ENCODE data around the gene SOCS1.

SOCS1 gene

DNA sequence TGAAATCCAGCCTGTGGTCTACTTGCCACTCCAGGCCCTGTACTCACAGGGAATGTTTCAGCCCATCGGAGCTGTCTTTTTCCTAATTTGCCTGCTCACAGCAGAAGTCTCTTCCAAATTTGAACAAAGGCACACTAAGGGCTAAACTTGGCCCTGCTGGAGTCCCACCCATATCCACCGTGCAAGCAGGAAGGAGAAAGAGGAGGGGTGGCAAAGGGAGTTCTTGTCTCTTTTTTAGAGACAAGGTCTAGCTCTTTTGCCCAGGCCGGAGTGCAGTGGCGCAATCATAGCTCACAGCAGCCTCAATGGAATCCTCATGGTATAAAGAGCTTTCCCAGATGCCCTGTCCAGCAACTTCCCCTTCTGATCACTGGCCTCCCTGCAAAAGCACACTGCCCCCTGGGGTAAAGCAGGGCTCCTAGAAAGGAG, 27.8 kb upstream of the SOCS1 start:
- no peak for DNase-seq

- DNase-seq: no peak
Observed at GRCh38 chr16:11280616-11281522, 24.9 kb upstream of the SOCS1 start, which contains the start of gene PRM1. Gene PRM1 (minus strand): TSS chr16:11281330. CDS start chr16:11281238, 92 bp downstream.

DNA sequence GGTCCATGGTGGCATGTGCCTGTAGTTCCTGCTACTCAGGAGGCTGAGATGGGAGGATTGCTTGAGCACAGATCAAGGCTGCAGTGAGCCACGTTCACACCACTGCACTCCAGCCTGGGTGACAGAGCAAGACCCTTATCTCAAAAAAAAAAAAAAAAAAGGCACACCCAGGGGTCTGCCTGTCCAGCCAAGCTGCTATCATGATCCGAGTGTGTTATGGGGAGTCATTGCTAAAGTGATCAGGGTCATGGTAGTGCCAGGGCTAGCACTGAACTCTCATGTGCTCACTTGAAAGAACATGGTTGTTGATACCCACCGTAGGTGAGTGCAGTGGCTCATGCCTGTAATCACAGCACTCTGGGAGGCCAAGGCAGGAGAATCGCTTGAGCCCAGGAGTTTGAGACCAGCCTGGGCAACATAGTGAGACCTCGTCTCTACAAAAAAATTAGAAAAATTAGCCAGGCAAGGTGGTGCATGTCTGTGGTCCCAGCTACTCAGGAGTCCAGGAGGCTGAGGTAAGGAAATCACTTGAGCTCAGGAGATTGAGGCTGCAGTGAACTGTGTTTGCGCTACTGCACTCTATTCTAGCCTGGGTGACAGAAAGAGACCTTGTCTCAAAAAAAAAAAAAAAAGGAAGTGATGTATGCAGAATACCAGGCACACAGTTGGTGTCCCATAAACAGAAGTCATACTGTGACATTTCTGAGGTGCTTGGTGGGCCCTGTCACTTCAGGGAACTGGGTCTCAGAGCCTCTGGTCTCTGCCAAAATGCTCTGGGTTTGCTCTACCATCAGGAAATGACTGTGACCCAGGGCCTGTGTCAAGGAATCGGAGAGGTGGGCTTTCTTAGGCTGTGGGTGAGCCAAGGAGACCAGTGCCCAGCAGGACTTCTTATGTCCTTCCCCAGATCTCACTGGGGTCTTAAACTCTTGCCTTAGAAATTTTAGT, 23.0 kb upstream of the SOCS1 start:
- no peak for DNase-seq

DNA sequence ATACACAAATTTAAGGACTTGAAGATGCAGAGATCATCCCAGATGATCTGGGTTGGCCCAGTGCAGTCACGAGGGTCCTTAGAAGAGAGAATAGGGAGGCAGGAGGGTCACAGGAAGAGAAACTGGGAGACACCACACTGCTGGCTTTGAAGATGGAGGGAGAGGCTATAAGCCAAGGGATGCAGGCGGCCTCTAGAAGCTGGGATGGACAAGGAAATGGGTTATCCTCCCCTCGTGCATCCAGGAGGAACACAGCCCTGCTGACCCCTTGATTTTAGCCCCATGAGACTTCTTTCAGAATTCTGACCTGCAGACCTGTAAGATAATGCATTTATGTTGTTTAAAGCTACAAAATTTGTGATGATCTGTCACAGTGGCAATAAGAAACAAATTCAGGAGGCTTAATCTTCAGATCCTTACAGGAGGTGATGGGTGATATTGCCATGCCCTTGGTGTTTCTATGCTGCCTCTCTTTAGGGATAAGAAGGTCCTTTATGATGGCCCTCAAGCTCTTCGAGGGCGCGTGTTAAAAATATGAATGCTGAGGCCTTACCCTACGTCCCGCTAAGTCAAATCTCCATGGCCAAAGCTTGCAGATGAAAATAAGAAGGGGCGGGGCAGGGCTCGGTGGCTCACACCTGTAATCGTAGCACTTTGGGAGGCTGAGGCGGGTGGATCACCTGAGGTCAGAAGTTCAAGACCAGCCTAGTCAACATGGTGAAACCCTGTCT, 21.8 kb upstream of the SOCS1 start:
- DNase-seq: no peak

DNA sequence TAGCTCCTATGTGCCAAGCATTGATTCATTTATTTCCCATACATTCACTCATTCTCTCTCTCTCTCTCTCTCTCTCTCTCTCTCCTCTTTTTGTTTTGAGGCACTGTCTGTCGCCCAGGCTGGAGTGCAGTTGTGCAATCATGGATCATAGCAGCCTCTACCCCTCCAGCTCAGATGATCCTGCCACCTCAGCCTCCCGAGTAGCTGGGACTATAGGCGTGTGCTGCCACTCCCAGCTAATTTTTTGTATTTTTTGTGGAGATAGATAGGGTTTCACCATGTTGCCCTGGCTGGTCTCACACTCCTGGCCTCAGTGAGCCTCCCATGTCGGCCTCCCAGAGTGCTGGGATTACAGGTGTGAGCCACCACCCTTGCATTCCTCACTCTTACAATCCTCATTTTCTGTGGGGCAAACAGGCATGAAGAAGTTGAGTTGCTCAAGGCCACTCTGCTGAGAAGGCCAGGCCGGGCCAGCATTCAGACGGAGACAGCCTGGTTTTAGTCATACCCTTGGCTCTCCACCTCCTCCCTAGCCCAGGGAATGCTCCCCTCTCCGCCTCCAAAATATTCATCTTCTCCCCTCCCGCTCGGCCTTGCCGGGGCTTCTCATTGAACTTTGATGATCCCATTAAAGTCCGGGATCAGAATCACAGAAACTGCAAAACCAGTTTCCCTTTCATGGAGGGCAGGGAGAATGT, 21.0 kb upstream of the SOCS1 start:
- no peak for DNase-seq

- no peak for DNase-seq
Observed at GRCh38 chr16:11276143-11276895, 20.3 kb upstream of the SOCS1 start, which contains the start of gene PRM2. Gene PRM2 (minus strand): TSS chr16:11276480. CDS start chr16:11276370, 110 bp downstream.

GRCh38 chr16:11274964-11275363, 19.0 kb upstream of the SOCS1 start:
- DNase-seq: no peak

DNA sequence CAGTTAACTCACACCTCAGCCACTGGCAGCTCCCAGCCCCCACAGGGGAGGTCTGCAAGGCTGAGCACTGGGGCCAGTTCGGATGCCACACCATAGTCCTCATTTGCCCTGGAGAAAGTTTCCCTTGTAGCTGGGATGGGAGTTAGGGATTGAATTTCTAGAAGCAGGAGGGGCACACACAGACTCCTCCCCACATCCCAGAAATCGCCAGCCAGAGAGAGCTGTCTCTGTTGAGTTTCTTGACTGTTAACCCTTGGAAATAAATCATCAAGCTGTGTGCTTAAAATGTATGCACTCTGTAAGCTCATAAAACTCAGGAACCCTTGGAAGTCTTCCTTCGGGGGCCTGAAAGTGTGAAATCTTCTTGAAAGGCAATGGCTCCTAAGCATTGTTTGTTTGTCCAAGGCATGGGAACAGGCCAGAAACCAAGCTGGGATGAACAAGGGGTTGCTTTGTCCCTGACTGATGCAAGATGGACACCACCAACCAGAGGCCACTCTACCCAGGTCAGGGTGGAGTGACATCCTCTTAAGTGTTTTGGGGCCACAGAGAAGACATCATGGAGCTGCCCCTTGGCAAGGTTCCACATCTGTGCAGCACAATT, 17.8 kb upstream of the SOCS1 start:
- DNase-seq: no peak

GRCh38 chr16:11272921-11273720, 17.1 kb upstream of the SOCS1 start, which contains the start of gene PRM3:
Gene PRM3 (minus strand): TSS chr16:11273629. CDS start chr16:11273595, 34 bp downstream.
- no peak for DNase-seq

- DNase-seq: no peak
Observed at GRCh38 chr16:11272484-11272883, 16.5 kb upstream of the SOCS1 start.

GRCh38 chr16:11271610-11272009, 15.6 kb upstream of the SOCS1 start:
- DNase-seq: no peak

DNA sequence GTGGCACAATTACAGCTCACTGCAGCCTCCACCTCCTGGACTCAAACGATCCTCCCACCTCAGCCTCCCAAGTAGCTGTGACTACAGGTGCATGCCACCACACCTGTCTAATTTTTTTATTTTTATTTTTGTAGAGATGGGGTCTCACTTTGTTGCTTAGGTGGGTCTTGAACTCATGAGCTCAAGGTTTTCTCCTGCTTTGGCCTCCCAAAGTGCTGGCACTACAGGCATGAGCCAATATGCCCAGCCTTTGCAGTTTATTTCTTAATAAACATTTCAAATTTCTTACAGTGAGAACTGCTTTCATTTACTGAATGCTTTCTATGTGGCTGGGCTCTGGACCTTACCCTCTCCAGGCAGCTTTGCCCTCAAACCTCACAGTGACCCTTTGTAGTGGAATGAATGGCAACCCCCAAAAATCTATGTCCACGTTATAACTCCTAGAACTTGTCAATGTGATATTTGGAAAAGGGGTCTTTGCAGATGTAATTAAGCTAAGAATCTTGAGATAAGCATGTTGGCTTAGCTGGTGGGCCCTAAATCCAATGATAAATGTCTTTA, 14.7 kb upstream of the SOCS1 start:
- DNase-seq: no peak

GRCh38 chr16:11268921-11269375, 12.9 kb upstream of the SOCS1 start, which contains the start of gene TNP2:
Gene TNP2 (minus strand): TSS chr16:11269325. CDS start chr16:11269262, 63 bp downstream.
- no peak for DNase-seq

GRCh38 chr16:11265124-11265523, 9.1 kb upstream of the SOCS1 start:
- DNase-seq: no peak

DNA sequence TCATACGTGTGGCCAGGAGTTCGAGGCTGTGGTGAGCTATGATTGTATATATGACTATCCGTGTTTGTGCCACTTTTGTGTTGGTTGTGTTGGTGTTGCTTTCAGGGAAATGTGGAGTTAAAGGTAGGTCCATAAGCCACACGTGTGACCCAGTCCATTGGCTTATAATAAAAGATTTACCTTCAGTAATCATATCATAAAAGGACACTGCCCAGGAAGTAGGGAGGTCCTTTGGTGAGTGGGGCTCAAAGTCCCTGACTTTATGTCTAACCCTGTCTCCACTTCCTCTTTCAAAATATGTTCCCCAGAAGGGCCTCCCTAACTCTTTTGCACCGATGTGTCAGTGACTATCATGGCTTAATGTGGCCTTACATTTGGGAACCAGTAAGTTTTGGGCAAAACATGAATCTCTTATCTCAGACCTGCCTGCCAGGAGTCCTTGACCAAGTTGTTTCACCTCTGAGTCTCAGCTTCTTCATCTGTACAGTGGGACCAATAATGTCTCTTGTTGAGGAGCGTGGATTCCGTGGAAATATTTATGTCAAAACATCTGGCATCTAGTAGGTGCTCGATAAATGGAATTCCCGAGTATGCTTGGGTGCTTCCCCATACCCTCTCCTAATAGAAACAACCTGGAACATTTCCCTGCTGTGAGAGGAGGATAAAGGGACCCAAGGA, 8.3 kb upstream of the SOCS1 start:
- no peak for DNase-seq

DNA sequence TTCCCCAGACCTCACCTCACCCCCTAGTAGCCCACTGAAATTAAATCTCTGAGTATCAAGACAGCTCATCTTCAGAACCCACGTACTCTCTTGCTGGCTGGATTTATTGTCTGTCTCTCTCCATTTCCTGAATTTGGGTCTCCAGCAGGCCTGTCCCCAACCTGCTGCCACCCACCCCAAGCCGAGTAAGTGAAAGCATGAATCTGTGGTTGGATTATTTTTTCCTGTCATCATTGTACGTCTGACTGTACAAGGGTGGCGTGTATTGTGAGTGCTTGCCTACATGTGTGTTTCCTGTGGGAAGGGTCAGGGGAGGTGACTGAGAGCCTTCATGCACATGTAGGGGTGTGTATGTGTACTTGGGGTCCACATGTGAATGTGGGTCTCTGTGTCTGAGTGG, 7.7 kb upstream of the SOCS1 start:
- peak; percentile 17 to 39 for DNase-seq

DNA sequence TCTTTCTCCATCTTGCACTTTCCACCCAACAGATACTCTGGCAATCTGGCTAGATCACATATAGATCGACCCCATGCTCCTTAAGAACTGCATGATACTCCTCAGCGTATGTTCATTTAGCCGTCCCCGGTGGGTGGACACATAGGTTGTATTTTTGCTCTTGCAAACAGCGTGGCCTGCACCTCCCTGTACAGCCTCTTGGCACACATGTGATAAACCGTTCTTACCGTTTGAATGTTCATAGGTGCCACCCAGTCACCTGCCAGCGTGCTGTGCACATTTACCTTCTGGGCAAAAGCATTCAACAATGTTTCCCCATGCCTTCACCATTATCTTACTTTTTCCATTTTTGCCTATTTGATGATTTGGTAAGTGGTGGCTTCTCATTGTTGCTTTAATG, 6.9 kb upstream of the SOCS1 start:
- no peak for DNase-seq

GRCh38 chr16:11260596-11260966, 4.6 kb upstream of the SOCS1 start:
- DNase-seq: no peak

Data from CD4-positive, alpha-beta T cell treated with Interleukin-1 beta for 1 hour (primary cell).